A549 (cell line): Measurements from ENCODE around the gene EFNA5. TPM values are rescaled to one million over a fixed set of nuclear protein-coding genes. Genes with fewer than 3 reads are reported as not detected.

Experiments used
- ATAC-seq, 2 experiments: fragments of 200-7000 bp in 1 of 2; fragments of >200 bp in 1 of 2; cut with Nextera tagmentation in 1 of 2; cut with Tn5 transposase in 1 of 2; 3 replicates each; pipeline versions ENCODE4 v1.8.0 to v1.9.1; 2018 to 2020; ENCODE audit warnings: mild to moderate bottlenecking in 1 of 2, moderate library complexity in 1 of 2
- CTCF ChIA-PET: fragments of 300-600 bp; sonication (Branson Sonifier 250); formaldehyde crosslinking; extraction: SDS; loops from one replicate; lab custom pipeline; 2021; ENCODE audit warnings: antibody characterized with exemption, inconsistent platforms; lab: Yijun Ruan, JAX
- POLR2A ChIA-PET: fragments of 350-600 bp; formaldehyde crosslinking; extraction: SDS; loops from one replicate; lab custom pipeline; 2021; ENCODE audit warnings: antibody characterized with exemption, inconsistent platforms; lab: Yijun Ruan, JAX
- DNase-seq, 2 experiments: peaks; one replicate each; pipeline versions ENCODE4 v3.0.0 to v3.0.0-alpha.2; 2011 to 2016; ENCODE audit warnings: low read depth in 1 of 2, low spot score in 1 of 2
- FAIRE-seq: peaks from 2 replicates; lab custom pipeline; 2011; peaks lifted over from hg19 to GRCh38; lab: Jason Lieb, UNC
- H3K27ac ChIP-seq, 2 experiments: fragments of >200 bp; sonication (Bioruptor Twin); formaldehyde crosslinking; 3 replicates each; pipeline ENCODE4 v1.5.1; 2016 to 2017
- H3K4me1 ChIP-seq: fragments of >200 bp; sonication (Bioruptor Twin); formaldehyde crosslinking; 3 replicates; pipeline ENCODE4 v1.6.1; 2016
- H3K4me2 ChIP-seq: fragments of >200 bp; sonication (Bioruptor Twin); formaldehyde crosslinking; 3 replicates; pipeline ENCODE4 v1.6.1; 2016
- H3K4me3 ChIP-seq: fragments of >200 bp; sonication (Bioruptor Twin); formaldehyde crosslinking; 3 replicates; pipeline ENCODE4 v1.5.1; 2016
- H3K9me3 ChIP-seq: fragments of >200 bp; sonication (Bioruptor Twin); formaldehyde crosslinking; 3 replicates; pipeline ENCODE4 v1.6.1; 2016
- BHLHE40 ChIP-seq: IDR thresholded peaks from 2 replicates; pipeline ENCODE4 v1.6.1; 2012; ENCODE audit warnings: low read depth, low read length, inconsistent platforms
- CBX8 ChIP-seq: fragments of 200-600 bp; sonication (generic); IDR thresholded peaks from 2 replicates; pipeline ENCODE4 v1.6.1; 2016
- CHD2 ChIP-seq: fragments of 150-350 bp; IDR thresholded peaks from 2 replicates; pipeline ENCODE4 v1.6.1; 2014; ENCODE audit warnings: low read length; ENCODE audit not compliant: partially characterized antibody
- EP300 ChIP-seq, 2 experiments: fragments of >200 bp; sonication (Bioruptor Twin); formaldehyde crosslinking; IDR thresholded peaks; 2 replicates in 1 of 2; 3 replicates in 1 of 2; pipeline ENCODE4 v1.6.1; 2016 to 2017
- FOSB ChIP-seq: fragments of 250-450 bp; sonication (Bioruptor Pico); IDR thresholded peaks from 2 replicates; pipeline ENCODE4 v1.5.0; 2020; ENCODE audit warnings: mild to moderate bottlenecking, moderate library complexity
- FOSL2 ChIP-seq, 2 experiments: fragments of 450-650 bp in 1 of 2; fragments of >200 bp in 1 of 2; sonication (Bioruptor Twin) in 1 of 2; formaldehyde crosslinking; IDR thresholded peaks; 2 replicates each; pipeline versions ENCODE4 v1.5.0 to v1.6.1; 2016 to 2020; ENCODE audit warnings: mild to moderate bottlenecking in 1 of 2, moderate library complexity in 1 of 2
- FOXS1 ChIP-seq: fragments of 250-450 bp; sonication (Bioruptor Pico); IDR thresholded peaks from 2 replicates; pipeline ENCODE4 v1.5.0; 2020; ENCODE audit warnings: mild to moderate bottlenecking, moderate library complexity
- HEYL ChIP-seq: fragments of 250-450 bp; sonication (Bioruptor Pico); IDR thresholded peaks from 2 replicates; pipeline ENCODE4 v1.8.0; 2021; ENCODE audit warnings: mild to moderate bottlenecking, moderate library complexity
- HOXA7 ChIP-seq: fragments of 250-450 bp; sonication (Bioruptor Pico); IDR thresholded peaks from 2 replicates; pipeline ENCODE4 v1.5.0; 2020; ENCODE audit warnings: mild to moderate bottlenecking, moderate library complexity
- HOXB5 ChIP-seq: fragments of 250-450 bp; sonication (Bioruptor Pico); IDR thresholded peaks from 2 replicates; pipeline ENCODE4 v1.5.0; 2020; ENCODE audit warnings: mild to moderate bottlenecking, moderate library complexity
- JUN ChIP-seq, 2 experiments: fragments of >200 bp; sonication (Bioruptor Twin); formaldehyde crosslinking; IDR thresholded peaks; 2 replicates in 1 of 2; 3 replicates in 1 of 2; pipeline ENCODE4 v1.6.1; 2016 to 2017
- KDM1A ChIP-seq: fragments of 200-600 bp; sonication (generic); IDR thresholded peaks from 2 replicates; pipeline ENCODE4 v1.6.1; 2016; ENCODE audit warnings: low read depth, mild to moderate bottlenecking
- KDM5A ChIP-seq: fragments of 200-600 bp; sonication (generic); IDR thresholded peaks from 2 replicates; pipeline ENCODE4 v1.6.1; 2016; ENCODE audit warnings: antibody characterized with exemption, mild to moderate bottlenecking
- MYC ChIP-seq: IDR thresholded peaks from 2 replicates; pipeline ENCODE4 v1.6.1; 2012; ENCODE audit warnings: mild to moderate bottlenecking, inconsistent platforms, low read length, improper control_type of control experiment, borderline replicate concordance
- NR3C1 ChIP-seq: fragments of >200 bp; sonication (Bioruptor Twin); formaldehyde crosslinking; IDR thresholded peaks from 3 replicates; pipeline ENCODE4 v1.6.1; 2017
- RARB ChIP-seq: fragments of 250-450 bp; sonication (Bioruptor Pico); IDR thresholded peaks from 2 replicates; pipeline ENCODE4 v1.8.0; 2021; ENCODE audit warnings: mild to moderate bottlenecking, moderate library complexity
- RFX5 ChIP-seq: fragments of 450-650 bp; IDR thresholded peaks from 2 replicates; pipeline ENCODE4 v1.7.1; 2014; ENCODE audit warnings: antibody characterized with exemption, mild to moderate bottlenecking, moderate library complexity
- RNF2 ChIP-seq: fragments of 200-600 bp; sonication (generic); IDR thresholded peaks from 2 replicates; pipeline ENCODE4 v1.6.1; 2016; ENCODE audit warnings: low read depth, mild to moderate bottlenecking, antibody characterized with exemption, moderate library complexity, borderline replicate concordance
- SMC3 ChIP-seq: fragments of >200 bp; sonication (Bioruptor Twin); formaldehyde crosslinking; IDR thresholded peaks from 3 replicates; pipeline ENCODE4 v1.6.1; 2018; ENCODE audit warnings: inconsistent platforms
- TFCP2L1 ChIP-seq: fragments of 250-450 bp; sonication (Bioruptor Pico); IDR thresholded peaks from 2 replicates; pipeline ENCODE4 v1.5.0; 2021; ENCODE audit warnings: mild to moderate bottlenecking
- ZC3H11A ChIP-seq: fragments of 450-650 bp; IDR thresholded peaks from 2 replicates; pipeline ENCODE4 v1.6.1; 2014; ENCODE audit warnings: antibody characterized with exemption, mild to moderate bottlenecking
- ZFP36 ChIP-seq: fragments of 450-650 bp; IDR thresholded peaks from 2 replicates; pipeline ENCODE4 v1.6.1; 2014; ENCODE audit warnings: borderline replicate concordance; ENCODE audit not compliant: partially characterized antibody
- WGBS: methylation state at CpG from one replicate; pipeline ENCODE4 v1.1.6; 2017; ENCODE audit errors: missing lambda C conversion rate; 5-methylcytosine and 5-hydroxymethylcytosine counted together
- polyA plus RNA-seq, 4 experiments: library from polyadenylated mRNA; depleted of rRNA in 3 of 4; stranded (reverse); fragments of >200 nt; fragmentation: RNase III in 1 of 4; extraction: RNeasy Plus Mini Kit Qiagen cat#74134 plus additional on column Dnase treatment in 1 of 4; gene quantifications; 2 replicates in 3 of 4; 3 replicates in 1 of 4; pipeline ENCODE4 v1.2.3, GENCODE V29; 2011 to 2017
- TF ChIP-seq, protein P1 (sequence below): fragments of >200 bp; sonication (Bioruptor Twin); formaldehyde crosslinking; IDR thresholded peaks from 3 replicates; pipeline ENCODE4 v1.5.1; 2016
- TF ChIP-seq, protein P2 (sequence below): fragments of 200-600 bp; sonication (generic); IDR thresholded peaks from 2 replicates; pipeline ENCODE4 v1.6.1; 2016; ENCODE audit warnings: antibody characterized with exemption, mild to moderate bottlenecking, moderate library complexity
- TF ChIP-seq, protein P3 (sequence below): fragments of 150-350 bp; IDR thresholded peaks from 2 replicates; pipeline ENCODE4 v1.6.1; 2014; ENCODE audit warnings: low read depth, mild to moderate bottlenecking, low read length

The EFNA5 gene
- polyA plus RNA-seq, 2 of the 4 experiments (the other 2 are of a cell fraction), result 8.5 to 20.7 TPM

GRCh38 chr5:107532169-107532878, 138.4 kb downstream of the EFNA5 start:
- H3K4me1 ChIP-seq, result peaks cover 21% of the 10 kb centered on the region
- DNase-seq (no peak), ATAC-seq (no peak)
- 0 out of 6 replicates have a peak overlapping the region, but pooled peaks of 1 of the 2 experiments have one; percentile 31 for H3K27ac ChIP-seq
- WGBS, result 89% methylated on average over 10 of the region's 10 CpGs
- H3K4me3 ChIP-seq, result no peak overlapping the region
- no peak overlapping the region for H3K4me2 ChIP-seq
- TF ChIP-seq CBX8 (no peak), EP300 (IDR thresholded peaks at IDR 0.05) (no peak), KDM5A (no peak), ZFP36 (no peak), HOXA7 (CRISPR knock-in tag) (no peak), FOSB (CRISPR knock-in tag) (no peak), MYC (no peak), RARB (no peak), CHD2 (no peak), SMC3 (no peak), RNF2 (no peak), HEYL (CRISPR knock-in tag) (no peak), HOXB5 (CRISPR knock-in tag) (no peak), ZC3H11A (no peak), RFX5 (no peak), JUN (IDR thresholded peaks at IDR 0.05) (no peak), KDM1A (no peak)
- TF ChIP-seq, protein P1, sequence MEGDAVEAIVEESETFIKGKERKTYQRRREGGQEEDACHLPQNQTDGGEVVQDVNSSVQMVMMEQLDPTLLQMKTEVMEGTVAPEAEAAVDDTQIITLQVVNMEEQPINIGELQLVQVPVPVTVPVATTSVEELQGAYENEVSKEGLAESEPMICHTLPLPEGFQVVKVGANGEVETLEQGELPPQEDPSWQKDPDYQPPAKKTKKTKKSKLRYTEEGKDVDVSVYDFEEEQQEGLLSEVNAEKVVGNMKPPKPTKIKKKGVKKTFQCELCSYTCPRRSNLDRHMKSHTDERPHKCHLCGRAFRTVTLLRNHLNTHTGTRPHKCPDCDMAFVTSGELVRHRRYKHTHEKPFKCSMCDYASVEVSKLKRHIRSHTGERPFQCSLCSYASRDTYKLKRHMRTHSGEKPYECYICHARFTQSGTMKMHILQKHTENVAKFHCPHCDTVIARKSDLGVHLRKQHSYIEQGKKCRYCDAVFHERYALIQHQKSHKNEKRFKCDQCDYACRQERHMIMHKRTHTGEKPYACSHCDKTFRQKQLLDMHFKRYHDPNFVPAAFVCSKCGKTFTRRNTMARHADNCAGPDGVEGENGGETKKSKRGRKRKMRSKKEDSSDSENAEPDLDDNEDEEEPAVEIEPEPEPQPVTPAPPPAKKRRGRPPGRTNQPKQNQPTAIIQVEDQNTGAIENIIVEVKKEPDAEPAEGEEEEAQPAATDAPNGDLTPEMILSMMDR, result no peak
- TF ChIP-seq, protein P2, sequence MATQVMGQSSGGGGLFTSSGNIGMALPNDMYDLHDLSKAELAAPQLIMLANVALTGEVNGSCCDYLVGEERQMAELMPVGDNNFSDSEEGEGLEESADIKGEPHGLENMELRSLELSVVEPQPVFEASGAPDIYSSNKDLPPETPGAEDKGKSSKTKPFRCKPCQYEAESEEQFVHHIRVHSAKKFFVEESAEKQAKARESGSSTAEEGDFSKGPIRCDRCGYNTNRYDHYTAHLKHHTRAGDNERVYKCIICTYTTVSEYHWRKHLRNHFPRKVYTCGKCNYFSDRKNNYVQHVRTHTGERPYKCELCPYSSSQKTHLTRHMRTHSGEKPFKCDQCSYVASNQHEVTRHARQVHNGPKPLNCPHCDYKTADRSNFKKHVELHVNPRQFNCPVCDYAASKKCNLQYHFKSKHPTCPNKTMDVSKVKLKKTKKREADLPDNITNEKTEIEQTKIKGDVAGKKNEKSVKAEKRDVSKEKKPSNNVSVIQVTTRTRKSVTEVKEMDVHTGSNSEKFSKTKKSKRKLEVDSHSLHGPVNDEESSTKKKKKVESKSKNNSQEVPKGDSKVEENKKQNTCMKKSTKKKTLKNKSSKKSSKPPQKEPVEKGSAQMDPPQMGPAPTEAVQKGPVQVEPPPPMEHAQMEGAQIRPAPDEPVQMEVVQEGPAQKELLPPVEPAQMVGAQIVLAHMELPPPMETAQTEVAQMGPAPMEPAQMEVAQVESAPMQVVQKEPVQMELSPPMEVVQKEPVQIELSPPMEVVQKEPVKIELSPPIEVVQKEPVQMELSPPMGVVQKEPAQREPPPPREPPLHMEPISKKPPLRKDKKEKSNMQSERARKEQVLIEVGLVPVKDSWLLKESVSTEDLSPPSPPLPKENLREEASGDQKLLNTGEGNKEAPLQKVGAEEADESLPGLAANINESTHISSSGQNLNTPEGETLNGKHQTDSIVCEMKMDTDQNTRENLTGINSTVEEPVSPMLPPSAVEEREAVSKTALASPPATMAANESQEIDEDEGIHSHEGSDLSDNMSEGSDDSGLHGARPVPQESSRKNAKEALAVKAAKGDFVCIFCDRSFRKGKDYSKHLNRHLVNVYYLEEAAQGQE, result no peak
- TF ChIP-seq, protein P3, sequence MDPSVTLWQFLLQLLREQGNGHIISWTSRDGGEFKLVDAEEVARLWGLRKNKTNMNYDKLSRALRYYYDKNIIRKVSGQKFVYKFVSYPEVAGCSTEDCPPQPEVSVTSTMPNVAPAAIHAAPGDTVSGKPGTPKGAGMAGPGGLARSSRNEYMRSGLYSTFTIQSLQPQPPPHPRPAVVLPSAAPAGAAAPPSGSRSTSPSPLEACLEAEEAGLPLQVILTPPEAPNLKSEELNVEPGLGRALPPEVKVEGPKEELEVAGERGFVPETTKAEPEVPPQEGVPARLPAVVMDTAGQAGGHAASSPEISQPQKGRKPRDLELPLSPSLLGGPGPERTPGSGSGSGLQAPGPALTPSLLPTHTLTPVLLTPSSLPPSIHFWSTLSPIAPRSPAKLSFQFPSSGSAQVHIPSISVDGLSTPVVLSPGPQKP, result no peak
- TF ChIP-seq, all 56 proteins: peak for 0
- H3K9me3 ChIP-seq, result no peaks in the 10 kb centered on the region
- CTCF ChIA-PET, result no interaction called here
- POLR2A ChIA-PET, result no interaction called here
- FAIRE-seq, result no peak

GRCh38 chr5:107531308-107531707, 139.4 kb downstream of the EFNA5 start:
- H3K9me3 ChIP-seq, result no peaks in the 10 kb centered on the region
- CTCF ChIA-PET, result interaction anchor here (0.6 to 1.2 kb wide), 3 partner anchors 9 to 54 kb away, joined by 3 to 4 read pairs (median 3); no protein-coding TSS in a partner anchor

More at GRCh38 chr5:107531308-107531707, 139.4 kb downstream of the EFNA5 start:
- no peak overlapping the region for H3K4me2 ChIP-seq
- H3K27ac ChIP-seq, result no peak overlapping the region
- ATAC-seq (peak in 1 of 2 experiments; percentile 24; a peak in 2 of 6 replicates), DNase-seq (no peak), FAIRE-seq (no peak)
- H3K4me1 ChIP-seq, result peaks cover 31% of the 10 kb centered on the region
- H3K4me3 ChIP-seq, result no peak overlapping the region
- WGBS, result 90% methylated on average over 7 of the region's 7 CpGs
- TF ChIP-seq NR3C1, result no peak
- no peak for TF ChIP-seq BHLHE40
- TF ChIP-seq HOXA7 (CRISPR knock-in tag), result no peak
- TF ChIP-seq, protein P2, result no peak
- no peak for TF ChIP-seq FOXS1
- no peak for TF ChIP-seq TFCP2L1 (CRISPR knock-in tag)
- no peak for TF ChIP-seq FOSL2 (IDR thresholded peaks at IDR 0.05)
- no peak for TF ChIP-seq FOSL2 (CRISPR knock-in tag; IDR thresholded peaks at IDR 0.05)
- no peak for TF ChIP-seq HOXB5 (CRISPR knock-in tag)
- POLR2A ChIA-PET, result no interaction called here
